ENCODE results near the gene EIF4G2. TPM values are rescaled to one million over a fixed set of nuclear protein-coding genes. Genes with fewer than 3 reads are reported as not detected.

Gene EIF4G2
- total RNA-seq, 2 donors from 2014 or later: 997 to 1,080 TPM

GRCh38 chr11:10798330-10798928 is 10.3 kb downstream of the EIF4G2 start:
- H3K27ac Mint-ChIP-seq: peak overlapping the region; percentile 48 to 75
- H3K4me1 Mint-ChIP-seq (ENCODE audit: low read depth in 2 of 2): peaks cover 38 to 54% of the 10 kb centered on the region in 2 donors
- ATAC-seq (no peak), DNase-seq (ENCODE audit: low spot score) (no peak)
- H3K27me3 Mint-ChIP-seq: no peaks in the 10 kb centered on the region
- H3K36me3 Mint-ChIP-seq: peaks cover 59% of the 10 kb centered on the region
- peak overlapping the region; percentile 21 for H3K4me3 Mint-ChIP-seq
- H3K9me3 Mint-ChIP-seq: no peaks in the 10 kb centered on the region

DNA sequence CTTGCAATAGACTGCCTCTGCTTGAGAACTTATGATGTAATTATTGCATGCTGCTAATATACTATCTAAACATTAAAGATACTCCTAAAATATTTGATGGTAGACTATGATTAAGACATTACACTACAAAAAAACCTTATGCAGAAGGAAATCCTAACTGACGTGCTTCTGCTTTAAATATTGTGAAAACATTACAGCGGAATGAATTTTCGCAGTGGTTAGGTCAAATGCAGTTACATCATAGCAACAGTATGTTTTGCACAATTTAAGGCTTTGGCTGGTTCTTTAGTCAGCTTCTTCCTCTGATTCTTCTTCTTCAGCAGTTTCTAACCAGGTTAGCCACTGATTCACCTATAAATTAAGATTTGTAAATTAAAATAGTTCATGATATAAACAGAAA is 11.2 kb downstream of the EIF4G2 start:
- H3K27ac Mint-ChIP-seq: peak overlapping the region in 1 of 2 donors; percentile 46
- peaks cover 55% of the 10 kb centered on the region for H3K36me3 Mint-ChIP-seq
- H3K27me3 Mint-ChIP-seq: peaks cover 4 to 6% of the 10 kb centered on the region in 2 donors
- H3K9me3 Mint-ChIP-seq: no peaks in the 10 kb centered on the region
- no peak for DNase-seq (ENCODE audit: low spot score)
- H3K4me3 Mint-ChIP-seq: no peak overlapping the region
- no peak for ATAC-seq
- H3K4me1 Mint-ChIP-seq (ENCODE audit: low read depth in 2 of 2): peaks cover 41 to 58% of the 10 kb centered on the region in 2 donors

DNA sequence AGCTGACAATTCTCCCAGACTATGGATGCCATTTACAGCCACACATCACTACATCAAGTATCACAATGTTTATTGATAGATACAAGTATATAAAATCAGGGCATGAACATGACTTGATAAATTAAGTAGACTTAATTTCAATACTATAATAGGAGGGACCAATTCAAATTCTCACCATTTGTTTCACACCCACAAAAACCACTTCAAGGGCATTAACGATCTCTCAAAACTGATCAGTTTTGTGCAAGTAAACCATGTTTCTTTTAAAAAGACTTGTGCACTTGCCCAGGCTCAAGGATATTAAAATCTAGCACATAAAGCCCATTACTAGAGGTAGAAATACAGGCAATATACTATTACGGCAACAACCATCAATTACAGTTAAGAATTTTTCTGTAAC is 11.7 kb downstream of the EIF4G2 start:
- peak overlapping the region in 1 of 2 donors; percentile 46 for H3K27ac Mint-ChIP-seq
- DNase-seq (ENCODE audit: low spot score) (no peak), ATAC-seq (no peak)
- no peak overlapping the region for H3K4me3 Mint-ChIP-seq
- H3K36me3 Mint-ChIP-seq: peaks cover 54% of the 10 kb centered on the region
- H3K9me3 Mint-ChIP-seq: no peaks in the 10 kb centered on the region
- H3K4me1 Mint-ChIP-seq (ENCODE audit: low read depth in 2 of 2): peaks cover 43 to 60% of the 10 kb centered on the region in 2 donors
- peaks cover 5 to 9% of the 10 kb centered on the region in 2 donors for H3K27me3 Mint-ChIP-seq

DNA sequence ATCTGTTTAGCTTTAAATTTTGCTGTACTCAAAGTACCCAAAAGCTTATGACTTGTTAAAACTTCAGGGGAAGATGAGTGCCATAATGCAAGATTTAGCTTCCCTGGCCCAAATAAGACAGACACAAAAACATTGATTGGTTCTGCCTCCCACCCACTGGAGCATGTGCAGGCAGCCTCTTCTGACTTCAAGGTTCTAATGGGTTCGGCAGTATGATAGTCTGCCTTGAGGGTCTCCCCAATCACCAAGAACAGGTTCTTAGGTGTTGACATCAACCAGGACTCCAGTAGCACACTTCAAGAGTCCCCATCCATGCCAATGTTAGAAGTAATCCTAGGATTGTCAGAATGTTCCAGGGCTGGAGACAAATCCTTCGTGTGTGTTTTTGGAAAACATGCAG is 12.5 kb downstream of the EIF4G2 start:
- H3K36me3 Mint-ChIP-seq: peaks cover 46% of the 10 kb centered on the region

GRCh38 chr11:10793470-10794255 is 15.1 kb downstream of the EIF4G2 start:
- H3K4me1 Mint-ChIP-seq (ENCODE audit: low read depth in 2 of 2): peaks cover 21 to 29% of the 10 kb centered on the region in 2 donors
- no peak overlapping the region for H3K27ac Mint-ChIP-seq
- H3K4me3 Mint-ChIP-seq: no peak overlapping the region

More for the DNA sequence above, 12.5 kb downstream of the EIF4G2 start:
- H3K27me3 Mint-ChIP-seq: peaks cover 8 to 9% of the 10 kb centered on the region in 2 donors
- H3K4me1 Mint-ChIP-seq (ENCODE audit: low read depth in 2 of 2): peaks cover 38 to 54% of the 10 kb centered on the region in 2 donors
- H3K9me3 Mint-ChIP-seq: no peaks in the 10 kb centered on the region
- no peak overlapping the region for H3K27ac Mint-ChIP-seq
- ATAC-seq (no peak), DNase-seq (ENCODE audit: low spot score) (no peak)
- no peak overlapping the region for H3K4me3 Mint-ChIP-seq

DNA sequence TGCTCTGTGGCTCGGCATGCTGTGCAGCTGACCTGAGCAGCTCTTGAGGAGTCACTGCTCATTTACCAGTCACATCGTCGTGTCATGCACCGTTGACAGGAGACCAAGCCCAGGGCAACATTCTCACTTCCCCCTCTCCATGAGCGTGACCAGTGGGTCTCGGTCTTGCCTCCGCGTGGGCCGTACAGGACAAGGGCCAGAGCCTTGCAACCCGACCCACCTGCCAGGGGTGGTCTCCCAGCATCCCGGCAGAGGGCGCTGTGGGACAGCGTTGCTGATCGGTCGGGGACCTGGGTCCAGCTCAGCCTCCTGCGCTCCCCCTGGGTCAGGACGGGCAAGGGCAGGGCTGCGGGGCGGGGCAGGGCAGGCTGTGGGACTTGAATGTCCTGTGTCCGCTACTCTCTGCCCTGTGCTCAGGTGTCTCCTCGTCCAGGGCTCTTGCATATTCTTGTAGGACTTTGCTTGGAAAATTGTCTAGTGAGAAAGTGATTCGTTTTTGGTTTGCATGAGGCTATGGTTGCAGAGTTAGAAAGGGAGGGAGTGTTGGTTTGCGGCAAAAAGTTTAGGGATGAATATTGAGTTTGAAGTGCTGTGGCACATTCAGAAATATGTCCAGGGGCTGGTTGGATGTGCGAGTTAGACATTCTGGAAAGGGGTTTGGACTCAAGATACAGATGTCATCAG is 16.2 kb downstream of the EIF4G2 start:
- Mint-ChIP-seq H3K4me3 (no peak overlapping the region), H3K4me1 (ENCODE audit: low read depth in 2 of 2) (peaks cover 16 to 25% of the 10 kb centered on the region in 2 donors), H3K36me3 (peaks cover 13% of the 10 kb centered on the region), H3K9me3 (no peaks in the 10 kb centered on the region), H3K27me3 (peaks cover 8 to 9% of the 10 kb centered on the region in 2 donors), H3K27ac (no peak overlapping the region)
- DNase-seq (ENCODE audit: low spot score) (peak; percentile 83), ATAC-seq (peak; percentile 93 to 95)

More at GRCh38 chr11:10793470-10794255, 15.1 kb downstream of the EIF4G2 start:
- no peak for ATAC-seq
- Mint-ChIP-seq H3K27me3 (peaks cover 8 to 9% of the 10 kb centered on the region in 2 donors), H3K9me3 (no peaks in the 10 kb centered on the region), H3K36me3 (peaks cover 20% of the 10 kb centered on the region)
- DNase-seq (ENCODE audit: low spot score): no peak

DNA sequence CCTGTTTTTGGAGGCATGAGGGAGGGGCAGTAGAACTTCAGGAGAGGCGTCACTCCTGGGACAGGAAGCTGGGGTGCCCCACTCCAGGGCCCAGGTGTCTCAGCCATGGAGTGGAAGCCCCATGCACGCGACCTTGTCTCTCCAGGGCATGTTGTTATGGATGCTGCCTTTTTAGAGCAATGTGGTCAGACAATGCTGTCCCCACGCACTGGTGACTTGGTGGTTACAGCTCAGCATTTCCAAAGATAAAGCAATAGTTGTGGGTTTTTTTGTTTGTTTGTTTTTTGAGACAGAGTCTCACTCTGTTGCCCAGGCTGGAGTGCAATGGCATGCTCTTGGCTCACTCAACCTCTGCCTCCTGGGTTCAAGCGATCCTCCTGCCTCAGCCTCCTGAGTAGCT is 22.3 kb downstream of the EIF4G2 start:
- Mint-ChIP-seq H3K4me1 (ENCODE audit: low read depth in 2 of 2) (no peaks in the 10 kb centered on the region), H3K27me3 (no peaks in the 10 kb centered on the region), H3K4me3 (no peak overlapping the region), H3K36me3 (no peaks in the 10 kb centered on the region), H3K9me3 (no peaks in the 10 kb centered on the region), H3K27ac (no peak overlapping the region)
- ATAC-seq: peak; percentile 29 to 33
- no peak for DNase-seq (ENCODE audit: low spot score)

DNA sequence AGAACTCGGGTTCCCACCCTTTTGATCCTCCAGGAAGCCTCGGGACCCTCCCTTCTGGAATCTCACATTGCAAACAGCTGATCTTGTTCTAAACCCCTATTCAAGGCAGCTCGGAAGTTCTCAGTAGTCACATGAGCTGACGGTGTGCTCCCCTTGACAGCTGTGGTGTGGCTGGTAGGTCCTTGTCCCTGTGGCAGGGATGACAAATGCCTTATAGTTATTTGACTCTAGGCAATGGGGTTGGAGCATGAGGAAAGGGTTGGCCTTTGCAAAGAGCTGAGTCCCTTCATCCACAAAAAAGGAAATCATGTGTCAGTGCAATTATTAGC is 23.6 kb downstream of the EIF4G2 start:
- peak overlapping the region in 1 of 2 donors; percentile 8 for H3K27ac Mint-ChIP-seq
- no peaks in the 10 kb centered on the region for H3K36me3 Mint-ChIP-seq
- DNase-seq (ENCODE audit: low spot score) (no peak), ATAC-seq (no peak)
- no peaks in the 10 kb centered on the region for H3K4me1 Mint-ChIP-seq (ENCODE audit: low read depth in 2 of 2)
- no peaks in the 10 kb centered on the region for H3K9me3 Mint-ChIP-seq
- no peaks in the 10 kb centered on the region for H3K27me3 Mint-ChIP-seq
- H3K4me3 Mint-ChIP-seq: no peak overlapping the region

GRCh38 chr11:10784232-10785145 is 24.2 kb downstream of the EIF4G2 start:
- H3K4me1 Mint-ChIP-seq (ENCODE audit: low read depth in 2 of 2): no peaks in the 10 kb centered on the region
- no peak for ATAC-seq
- H3K9me3 Mint-ChIP-seq: no peaks in the 10 kb centered on the region
- no peaks in the 10 kb centered on the region for H3K36me3 Mint-ChIP-seq
- DNase-seq (ENCODE audit: low spot score): no peak
- no peak overlapping the region for H3K27ac Mint-ChIP-seq
- H3K4me3 Mint-ChIP-seq: no peak overlapping the region
- H3K27me3 Mint-ChIP-seq: no peaks in the 10 kb centered on the region

GRCh38 chr11:10780040-10780439 is 28.7 kb downstream of the EIF4G2 start:
- peaks cover 29% of the 10 kb centered on the region for H3K36me3 Mint-ChIP-seq
- H3K4me1 Mint-ChIP-seq (ENCODE audit: low read depth in 2 of 2): peaks cover 0 to 7% of the 10 kb centered on the region in 2 donors
- no peak for ATAC-seq
- no peaks in the 10 kb centered on the region for H3K27me3 Mint-ChIP-seq
- no peak overlapping the region for H3K4me3 Mint-ChIP-seq
- H3K9me3 Mint-ChIP-seq: no peaks in the 10 kb centered on the region
- DNase-seq (ENCODE audit: low spot score): no peak
- H3K27ac Mint-ChIP-seq: no peak overlapping the region

- Mint-ChIP-seq H3K27me3 (no peaks in the 10 kb centered on the region), H3K4me3 (peak overlapping the region; percentile 9), H3K36me3 (peaks cover 38% of the 10 kb centered on the region), H3K9me3 (no peaks in the 10 kb centered on the region), H3K27ac (peak overlapping the region in 1 of 2 donors; percentile 76), H3K4me1 (ENCODE audit: low read depth in 2 of 2) (peaks cover 0 to 7% of the 10 kb centered on the region in 2 donors)
- peak in 1 of 2 donors; percentile 62 for ATAC-seq
- no peak for DNase-seq (ENCODE audit: low spot score)
These were observed 29.6 kb downstream of the EIF4G2 start for GRCh38 chr11:10779086-10779485.

DNA sequence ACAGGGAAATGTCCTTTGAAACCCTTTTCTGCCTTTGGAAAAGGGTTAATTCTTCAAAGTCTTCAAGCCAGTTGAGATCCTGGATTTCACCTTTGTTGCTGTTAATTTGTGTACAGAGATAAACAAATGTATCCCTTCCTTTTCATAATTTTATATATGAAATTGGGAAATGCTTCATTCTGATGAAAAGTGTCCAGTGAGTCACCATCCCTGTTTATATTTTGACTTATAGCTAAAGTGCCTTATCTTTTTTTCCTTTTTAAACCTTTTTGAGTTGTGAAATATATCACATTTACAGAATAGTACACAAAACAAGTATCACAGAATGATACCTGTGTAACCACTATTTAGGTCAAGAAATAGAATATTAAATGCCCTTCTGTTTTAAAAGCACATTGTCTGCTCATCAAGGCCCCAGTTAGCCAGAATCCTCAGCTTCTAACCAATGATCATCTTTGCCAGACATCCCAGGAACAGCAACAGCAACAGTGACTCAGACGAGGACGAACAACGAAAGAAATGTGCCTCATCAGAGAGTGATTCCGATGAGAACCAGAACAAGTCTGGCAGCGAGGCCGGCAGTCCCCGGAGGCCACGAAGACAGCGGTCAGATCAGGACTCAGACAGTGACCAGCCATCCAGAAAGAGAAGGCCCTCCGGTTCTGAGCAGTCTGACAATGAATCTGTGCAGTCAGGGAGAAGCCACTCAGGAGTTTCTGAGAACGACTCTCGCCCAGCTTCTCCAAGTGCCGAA is 30.3 kb downstream of the EIF4G2 start:
- DNase-seq (ENCODE audit: low spot score): no peak
- Mint-ChIP-seq H3K9me3 (no peaks in the 10 kb centered on the region), H3K27me3 (no peaks in the 10 kb centered on the region), H3K36me3 (peaks cover 43% of the 10 kb centered on the region), H3K4me3 (peak overlapping the region; percentile 36), H3K27ac (peak overlapping the region; percentile 6 to 76), H3K4me1 (ENCODE audit: low read depth in 2 of 2) (peaks cover 0 to 7% of the 10 kb centered on the region in 2 donors)
- ATAC-seq: peak in 1 of 2 donors; percentile 51

All from natural killer cell treated with Interleukin-12 subunit alpha and Interleukin-12 subunit beta and Interleukin-15 and Interleukin-18, amount 100 ng/mL, for 72 hours (primary cell).